SK-N-MC (cell line): ENCODE measurements around the gene SRRM4.

ENCODE experiments used
- DNase-seq: peaks from one replicate; pipeline ENCODE4 v3.0.0-alpha.2; 2011; ENCODE audit warnings: low read depth, low spot score
- H3K27ac ChIP-seq: fragments of 200-600 bp; sonication (generic); 2 replicates; pipeline ENCODE4 v1.5.1; 2016; ENCODE audit warnings: mixed run types
- H3K36me3 ChIP-seq: fragments of 200-600 bp; sonication (generic); 2 replicates; pipeline ENCODE4 v1.6.1; 2017; ENCODE audit warnings: antibody characterized with exemption, low read length, mixed read lengths; ENCODE audit not compliant: insufficient read depth
- H3K4me3 ChIP-seq: fragments of 200-600 bp; sonication (generic); 2 replicates; pipeline ENCODE4 v1.5.1; 2016
- H3K9ac ChIP-seq: fragments of 200-600 bp; sonication (generic); 2 replicates; pipeline ENCODE4 v1.8.0; 2017; ENCODE audit warnings: mixed run types, mixed read lengths; ENCODE audit not compliant: insufficient read length
- H3K9me3 ChIP-seq: fragments of 200-600 bp; sonication (generic); 2 replicates; pipeline ENCODE4 v1.6.1; 2017; ENCODE audit warnings: low read depth, mild to moderate bottlenecking, antibody characterized with exemption, low read length, moderate library complexity, mixed read lengths
- EZH2 ChIP-seq: fragments of 200-600 bp; sonication (generic); IDR thresholded peaks from one replicate; pipeline ENCODE4 v1.6.1; 2017; ENCODE audit warnings: antibody characterized with exemption
- FOXP2 ChIP-seq: optimal IDR thresholded peaks from 2 replicates; pipeline ENCODE3; 2011; ENCODE audit warnings: mild to moderate bottlenecking, moderate library complexity; ENCODE audit not compliant: insufficient read depth; ENCODE audit errors: extremely low read length, control extremely low read depth
- POLR2AphosphoS5 ChIP-seq: IDR thresholded peaks from 2 replicates; pipeline ENCODE4 v1.6.1; 2012; ENCODE audit warnings: mild to moderate bottlenecking, low read depth, low read length, borderline replicate concordance

The SRRM4 gene

GRCh38 chr12:119115296-119115905, 134.1 kb downstream of the SRRM4 start:
- H3K9me3 ChIP-seq = no peaks in the 10 kb centered on the region
- H3K4me3 ChIP-seq = peak overlapping the region; percentile 36
- TF ChIP-seq POLR2AphosphoS5 = no peak
- no peak for TF ChIP-seq FOXP2
- no peak for TF ChIP-seq EZH2
- H3K9ac ChIP-seq = peak overlapping the region; percentile 34
- H3K36me3 ChIP-seq = no peaks in the 10 kb centered on the region
- peak; percentile 70 for DNase-seq
- H3K27ac ChIP-seq = 0 out of 2 replicates have a peak overlapping the region, but pooled peaks have one; percentile 11

GRCh38 chr12:119117936-119118335, 136.6 kb downstream of the SRRM4 start:
- no peak overlapping the region for H3K27ac ChIP-seq
- no peaks in the 10 kb centered on the region for H3K36me3 ChIP-seq
- TF ChIP-seq POLR2AphosphoS5 (no peak), FOXP2 (no peak), EZH2 (no peak)
- no peaks in the 10 kb centered on the region for H3K9me3 ChIP-seq
- DNase-seq = no peak
- H3K4me3 ChIP-seq = no peak overlapping the region
- no peak overlapping the region for H3K9ac ChIP-seq

GRCh38 chr12:119118625-119119024, 137.3 kb downstream of the SRRM4 start:
- H3K9me3 ChIP-seq = no peaks in the 10 kb centered on the region
- no peak for DNase-seq
- H3K27ac ChIP-seq = no peak overlapping the region
- H3K9ac ChIP-seq = no peak overlapping the region
- TF ChIP-seq EZH2 (no peak), POLR2AphosphoS5 (no peak), FOXP2 (no peak)
- H3K4me3 ChIP-seq = no peak overlapping the region
- H3K36me3 ChIP-seq = no peaks in the 10 kb centered on the region

- peak; percentile 68 for DNase-seq
These were observed 140.7 kb downstream of the SRRM4 start for GRCh38 chr12:119122047-119122446.

GRCh38 chr12:119122751-119123150, 141.4 kb downstream of the SRRM4 start:
- TF ChIP-seq POLR2AphosphoS5 (no peak), EZH2 (no peak)
- peak overlapping the region; percentile 99 for H3K27ac ChIP-seq
- peak overlapping the region; percentile 71 for H3K4me3 ChIP-seq
- no peaks in the 10 kb centered on the region for H3K9me3 ChIP-seq
- DNase-seq = peak; percentile 65
- peak overlapping the region; percentile 63 for H3K9ac ChIP-seq
- H3K36me3 ChIP-seq = peaks cover 6% of the 10 kb centered on the region

More at GRCh38 chr12:119122047-119122446, 140.7 kb downstream of the SRRM4 start:
- Histone ChIP-seq H3K4me3 (peak overlapping the region; percentile 71), H3K9me3 (no peaks in the 10 kb centered on the region), H3K27ac (peak overlapping the region; percentile 99), H3K9ac (peak overlapping the region; percentile 16), H3K36me3 (peaks cover 6% of the 10 kb centered on the region)
- no peak for TF ChIP-seq EZH2
- peak; percentile 51; the same call in 1 of the 2 replicates for TF ChIP-seq POLR2AphosphoS5
- peak; percentile 85 for TF ChIP-seq FOXP2

GRCh38 chr12:119128527-119128926, 147.2 kb downstream of the SRRM4 start:
- Histone ChIP-seq H3K4me3 (no peak overlapping the region), H3K9ac (no peak overlapping the region), H3K9me3 (no peaks in the 10 kb centered on the region), H3K27ac (no peak overlapping the region), H3K36me3 (peaks cover 6% of the 10 kb centered on the region)
- TF ChIP-seq POLR2AphosphoS5 (no peak), FOXP2 (no peak), EZH2 (no peak)
- DNase-seq = no peak

- Histone ChIP-seq H3K27ac (no peak overlapping the region), H3K4me3 (no peak overlapping the region), H3K9ac (no peak overlapping the region), H3K36me3 (peaks cover 6% of the 10 kb centered on the region), H3K9me3 (no peaks in the 10 kb centered on the region)
- no peak for TF ChIP-seq EZH2
- TF ChIP-seq FOXP2 = no peak
- TF ChIP-seq POLR2AphosphoS5 = no peak
- DNase-seq = no peak
These were observed 148.6 kb downstream of the SRRM4 start for GRCh38 chr12:119129827-119130434.

- H3K9ac ChIP-seq = no peak overlapping the region
- DNase-seq = no peak
- H3K9me3 ChIP-seq = no peaks in the 10 kb centered on the region
- peaks cover 6% of the 10 kb centered on the region for H3K36me3 ChIP-seq
- TF ChIP-seq EZH2 = no peak
- TF ChIP-seq POLR2AphosphoS5 = no peak
- no peak for TF ChIP-seq FOXP2
- no peak overlapping the region for H3K4me3 ChIP-seq
- H3K27ac ChIP-seq = no peak overlapping the region
These were observed 149.2 kb downstream of the SRRM4 start for GRCh38 chr12:119130523-119130922.

GRCh38 chr12:119134284-119135072, 153.1 kb downstream of the SRRM4 start:
- no peaks in the 10 kb centered on the region for H3K9me3 ChIP-seq
- no peaks in the 10 kb centered on the region for H3K36me3 ChIP-seq
- peak overlapping the region; percentile 54 for H3K9ac ChIP-seq
- peak overlapping the region; percentile 99 for H3K27ac ChIP-seq
- TF ChIP-seq EZH2 (no peak), FOXP2 (no peak), POLR2AphosphoS5 (no peak)
- H3K4me3 ChIP-seq = peak overlapping the region; percentile 64
- DNase-seq = peak; percentile 67
